ENCODE measurements around the gene FPR1.

The FPR1 gene

GRCh38 chr19:51712461-51713081 is 39.1 kb downstream of the FPR1 start:
- no peak overlapping the region for H3K4me3 ChIP-seq (ENCODE audit: low read depth, low read length)
- in situ Hi-C loops (cut with HindIII; ENCODE audit: low sequenced_read_pairs): no loop called here
- DNase-seq (ENCODE audit: low read depth, low spot score): peak; percentile 38
- TF ChIP-seq, protein P1, sequence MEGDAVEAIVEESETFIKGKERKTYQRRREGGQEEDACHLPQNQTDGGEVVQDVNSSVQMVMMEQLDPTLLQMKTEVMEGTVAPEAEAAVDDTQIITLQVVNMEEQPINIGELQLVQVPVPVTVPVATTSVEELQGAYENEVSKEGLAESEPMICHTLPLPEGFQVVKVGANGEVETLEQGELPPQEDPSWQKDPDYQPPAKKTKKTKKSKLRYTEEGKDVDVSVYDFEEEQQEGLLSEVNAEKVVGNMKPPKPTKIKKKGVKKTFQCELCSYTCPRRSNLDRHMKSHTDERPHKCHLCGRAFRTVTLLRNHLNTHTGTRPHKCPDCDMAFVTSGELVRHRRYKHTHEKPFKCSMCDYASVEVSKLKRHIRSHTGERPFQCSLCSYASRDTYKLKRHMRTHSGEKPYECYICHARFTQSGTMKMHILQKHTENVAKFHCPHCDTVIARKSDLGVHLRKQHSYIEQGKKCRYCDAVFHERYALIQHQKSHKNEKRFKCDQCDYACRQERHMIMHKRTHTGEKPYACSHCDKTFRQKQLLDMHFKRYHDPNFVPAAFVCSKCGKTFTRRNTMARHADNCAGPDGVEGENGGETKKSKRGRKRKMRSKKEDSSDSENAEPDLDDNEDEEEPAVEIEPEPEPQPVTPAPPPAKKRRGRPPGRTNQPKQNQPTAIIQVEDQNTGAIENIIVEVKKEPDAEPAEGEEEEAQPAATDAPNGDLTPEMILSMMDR (IDR thresholded peaks at IDR 0.05; ENCODE audit: low read depth, low read length): peak; percentile 48

DNA sequence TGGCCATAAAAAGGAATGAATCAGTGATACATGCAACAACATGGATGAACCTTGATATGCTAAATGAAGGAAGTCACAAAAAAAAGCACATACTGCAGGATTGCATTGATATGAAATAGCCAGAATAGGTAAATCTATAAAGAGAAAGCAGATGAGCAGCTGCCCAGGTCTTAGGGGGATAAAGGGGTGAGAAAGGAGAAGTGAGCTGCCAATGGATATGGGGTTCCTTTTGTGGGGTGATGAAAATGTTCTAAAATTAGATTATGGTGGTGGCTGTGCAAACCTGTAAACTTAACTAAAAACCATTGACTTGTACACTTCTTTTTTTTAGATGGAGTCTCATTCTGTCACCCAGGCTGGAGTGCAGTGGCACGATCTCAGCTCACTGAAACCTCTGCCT is 40.0 kb downstream of the FPR1 start:
- in situ Hi-C loops (cut with HindIII; ENCODE audit: low sequenced_read_pairs): no loop called here
- H3K4me3 ChIP-seq (ENCODE audit: low read depth, low read length): no peak overlapping the region
- no peak for DNase-seq (ENCODE audit: low read depth, low spot score)
- TF ChIP-seq, protein P1 (IDR thresholded peaks at IDR 0.05; ENCODE audit: low read depth, low read length): no peak

DNA sequence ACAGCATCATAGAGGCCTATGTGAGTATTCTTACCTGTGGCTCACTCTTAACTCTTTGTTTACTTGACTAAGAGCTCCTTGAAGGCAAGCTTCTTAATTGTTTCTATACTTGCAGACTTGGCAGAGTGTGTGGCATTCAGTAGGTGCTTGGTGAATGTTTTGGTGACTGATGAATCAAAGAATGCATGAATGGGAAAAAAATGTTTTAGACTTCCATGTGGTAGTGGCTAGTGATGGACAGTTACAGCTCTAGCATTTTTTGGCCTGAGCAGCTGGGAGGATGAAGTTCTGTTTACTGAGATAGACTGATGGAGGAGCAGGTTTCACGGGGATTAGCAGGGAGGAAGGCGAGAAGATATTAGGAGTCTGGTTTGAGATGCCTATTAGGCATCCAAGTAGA is 41.5 kb downstream of the FPR1 start:
- in situ Hi-C loops (cut with HindIII; ENCODE audit: low sequenced_read_pairs): no loop called here
- DNase-seq (ENCODE audit: low read depth, low spot score): peak; percentile 22
- TF ChIP-seq, protein P1 (IDR thresholded peaks at IDR 0.05; ENCODE audit: low read depth, low read length): no peak
- H3K4me3 ChIP-seq (ENCODE audit: low read depth, low read length): no peak overlapping the region

DNA sequence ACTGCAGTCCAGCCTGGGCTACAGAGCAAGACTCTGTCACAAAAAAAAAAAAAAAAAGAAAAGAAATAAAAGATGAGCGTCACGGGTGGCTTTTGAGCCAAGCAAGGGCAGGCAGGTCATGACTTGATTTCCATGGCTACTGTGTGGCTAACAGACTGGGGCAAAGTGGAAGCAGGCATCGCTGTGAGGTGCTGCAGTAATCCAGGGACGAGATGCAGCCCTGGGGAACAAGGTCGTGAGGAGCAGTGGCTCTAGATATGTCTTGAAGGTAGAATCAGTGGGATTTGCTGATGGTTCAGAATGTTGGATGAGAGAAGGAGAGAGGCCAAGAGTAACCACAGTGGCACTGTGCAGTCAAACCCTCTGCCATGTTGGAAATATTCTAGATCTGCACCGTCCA is 42.1 kb downstream of the FPR1 start:
- in situ Hi-C loops (cut with HindIII; ENCODE audit: low sequenced_read_pairs): no loop called here
- TF ChIP-seq, protein P1 (IDR thresholded peaks at IDR 0.05; ENCODE audit: low read depth, low read length): no peak
- DNase-seq (ENCODE audit: low read depth, low spot score): no peak
- no peak overlapping the region for H3K4me3 ChIP-seq (ENCODE audit: low read depth, low read length)

GRCh38 chr19:51708811-51709210 is 42.9 kb downstream of the FPR1 start:
- no peak overlapping the region for H3K4me3 ChIP-seq (ENCODE audit: low read depth, low read length)
- TF ChIP-seq, protein P1 (IDR thresholded peaks at IDR 0.05; ENCODE audit: low read depth, low read length): no peak
- DNase-seq (ENCODE audit: low read depth, low spot score): no peak
- in situ Hi-C loops (cut with HindIII; ENCODE audit: low sequenced_read_pairs): no loop called here

GRCh38 chr19:51706885-51707284 is 44.8 kb downstream of the FPR1 start:
- no peak for DNase-seq (ENCODE audit: low read depth, low spot score)
- no peak overlapping the region for H3K4me3 ChIP-seq (ENCODE audit: low read depth, low read length)
- TF ChIP-seq, protein P1 (IDR thresholded peaks at IDR 0.05; ENCODE audit: low read depth, low read length): no peak
- in situ Hi-C loops (cut with HindIII; ENCODE audit: low sequenced_read_pairs): no loop called here

Measured in astrocyte of the spinal cord (primary cell).